Measurements from ENCODE around the gene VGLL3.

The VGLL3 gene

DNA sequence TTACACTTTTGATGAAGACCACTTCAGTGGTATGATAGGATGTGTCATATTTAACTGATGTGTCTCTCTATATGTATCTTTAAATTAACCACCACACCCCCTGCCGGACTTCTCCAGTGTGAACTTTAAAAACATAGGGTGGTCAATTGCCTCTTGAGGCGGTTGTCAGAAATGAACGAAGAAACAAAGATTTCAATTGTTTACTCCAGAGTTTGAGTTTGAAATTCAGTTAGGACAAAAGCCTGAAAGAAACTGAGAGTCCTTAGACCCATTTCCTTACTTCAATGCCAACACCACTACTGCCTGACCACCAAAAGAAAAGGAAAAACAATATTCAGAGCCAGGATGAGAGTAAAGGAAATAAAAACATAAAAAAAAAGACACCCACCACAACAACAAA is 40.2 kb downstream of the VGLL3 start:
- no peak for DNase-seq (ENCODE audit: low read depth)

DNA sequence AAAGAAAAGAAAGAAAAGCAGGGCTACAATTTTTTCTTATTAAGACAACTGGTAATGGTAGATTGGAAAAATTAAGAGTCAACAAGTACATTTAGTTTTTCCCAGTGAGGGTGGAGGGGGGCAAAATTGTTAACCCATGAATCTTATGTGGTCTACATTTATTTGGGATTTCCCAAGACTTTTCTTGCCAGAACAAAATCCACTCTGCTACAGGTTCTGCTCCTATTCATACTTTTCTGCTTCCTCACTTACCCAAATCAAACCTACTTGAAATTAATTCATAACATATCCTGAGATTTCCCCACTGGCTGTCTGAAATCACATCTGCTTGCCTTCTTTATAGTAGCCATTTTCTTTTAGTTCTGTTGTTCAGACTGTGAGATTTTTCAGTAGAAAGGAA is 41.1 kb downstream of the VGLL3 start:
- no peak for DNase-seq (ENCODE audit: low read depth)

DNA sequence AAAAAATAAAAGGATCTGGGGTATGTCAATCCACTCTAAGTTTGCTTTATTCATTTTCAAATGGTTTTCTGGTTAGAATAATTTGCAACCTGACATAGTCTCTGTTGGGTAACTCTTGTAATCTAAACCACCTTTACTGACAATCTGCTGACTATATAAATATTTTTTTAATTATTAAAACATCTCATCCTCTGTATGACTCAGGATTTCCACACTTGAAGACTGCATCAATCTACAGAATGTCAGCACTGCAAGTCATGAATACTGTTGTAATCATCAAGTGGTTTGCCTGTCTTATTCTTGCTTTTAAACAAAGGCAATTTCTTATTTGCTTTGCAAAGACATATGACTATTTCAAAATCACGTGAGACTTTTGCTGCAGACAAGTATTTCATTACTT is 42.1 kb downstream of the VGLL3 start:
- DNase-seq (ENCODE audit: low read depth): no peak

DNA sequence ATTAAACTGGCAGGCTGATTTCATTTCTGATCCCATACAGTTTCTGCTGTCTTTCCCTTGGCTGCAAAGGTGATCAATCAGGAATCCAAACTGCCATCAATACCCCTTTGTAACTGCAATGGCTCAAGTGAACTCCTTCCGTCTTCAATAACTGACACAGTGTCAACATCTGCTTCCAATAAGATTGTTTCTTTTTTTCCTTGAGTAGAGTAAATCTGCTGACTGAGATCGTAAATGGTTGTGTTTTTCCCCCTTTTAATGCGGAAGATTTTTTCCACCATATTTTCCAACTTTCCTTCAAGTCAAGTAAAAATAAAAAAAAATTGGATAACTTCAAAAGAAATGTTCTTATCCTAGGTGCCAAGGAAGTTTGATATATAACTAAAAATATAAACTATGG is 48.7 kb downstream of the VGLL3 start:
- DNase-seq (ENCODE audit: low read depth): no peak

DNA sequence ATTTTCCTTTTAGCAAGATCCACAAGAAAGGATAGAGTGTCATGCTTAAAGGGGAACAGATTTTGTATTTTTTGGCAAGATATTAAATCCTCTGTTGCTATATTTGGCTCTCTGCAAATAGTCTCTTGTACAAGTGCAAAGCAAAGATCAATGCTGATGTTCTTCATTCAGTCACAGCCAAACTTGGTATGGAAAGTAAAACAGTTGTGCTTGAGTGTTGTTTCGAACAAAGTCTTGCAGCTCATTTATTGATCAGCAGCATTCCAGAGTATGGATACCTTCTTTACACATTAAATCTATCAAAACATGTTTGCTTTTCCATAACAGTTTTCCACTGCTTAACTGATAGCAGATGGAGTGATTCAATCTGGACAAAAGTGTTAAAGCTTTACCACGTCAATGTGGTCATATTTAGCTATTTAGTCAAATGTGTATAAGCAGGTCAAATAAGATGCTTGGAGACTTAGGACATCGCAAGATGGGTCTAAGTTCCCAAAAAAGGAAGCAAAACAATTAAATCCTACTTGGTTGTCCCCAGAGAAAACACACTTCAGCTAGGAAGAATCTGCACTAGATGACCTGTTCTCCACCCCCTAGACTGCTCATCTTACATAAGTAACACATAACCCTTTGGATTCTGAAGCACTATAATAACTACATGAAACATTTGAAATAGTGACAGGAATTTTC is 52.4 kb downstream of the VGLL3 start:
- no peak for DNase-seq (ENCODE audit: low read depth)

DNA sequence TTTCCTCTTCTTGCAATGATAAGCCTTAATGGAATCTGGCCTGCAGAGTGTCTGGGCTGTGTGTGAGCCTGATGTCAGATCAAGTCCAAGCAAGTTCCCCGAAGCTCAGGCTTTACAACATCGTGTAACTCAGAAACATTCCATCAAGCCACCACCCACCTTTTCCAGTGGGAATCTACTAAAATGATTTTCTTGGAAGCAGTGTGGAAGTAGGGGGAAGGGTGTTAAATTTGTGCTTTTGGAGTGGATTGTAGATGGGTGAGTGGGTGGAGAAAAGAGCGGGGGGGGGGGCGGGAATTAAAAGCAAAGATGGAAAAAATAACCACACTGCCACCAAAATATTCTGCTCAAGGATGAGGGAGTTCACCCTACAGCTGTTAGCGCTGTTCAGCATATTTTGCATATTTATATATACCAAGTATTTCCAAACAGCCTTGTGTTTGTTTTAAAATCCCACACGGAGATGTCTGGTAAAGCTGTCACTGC is 53.6 kb downstream of the VGLL3 start:
- no peak for DNase-seq (ENCODE audit: low read depth)

DNA sequence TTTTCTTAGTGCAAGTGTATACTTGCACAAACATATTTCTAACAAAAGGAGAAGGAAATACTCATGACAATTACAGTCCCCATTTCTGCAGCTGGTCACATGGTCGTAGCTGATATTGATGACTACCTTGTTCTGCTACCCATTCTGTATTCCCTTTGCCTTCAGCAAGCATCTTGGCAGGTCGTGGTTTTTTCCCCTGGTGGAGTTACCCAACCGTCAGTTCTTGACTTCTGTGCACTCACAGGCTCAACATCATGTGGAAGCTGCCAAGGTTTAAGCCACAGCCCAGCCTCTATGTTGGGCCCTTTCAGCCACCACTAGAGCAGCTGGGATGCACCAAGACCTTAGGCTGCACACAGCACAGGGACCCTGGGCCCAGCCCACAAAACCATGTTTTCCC is 56.1 kb downstream of the VGLL3 start:
- DNase-seq (ENCODE audit: low read depth): no peak

DNA sequence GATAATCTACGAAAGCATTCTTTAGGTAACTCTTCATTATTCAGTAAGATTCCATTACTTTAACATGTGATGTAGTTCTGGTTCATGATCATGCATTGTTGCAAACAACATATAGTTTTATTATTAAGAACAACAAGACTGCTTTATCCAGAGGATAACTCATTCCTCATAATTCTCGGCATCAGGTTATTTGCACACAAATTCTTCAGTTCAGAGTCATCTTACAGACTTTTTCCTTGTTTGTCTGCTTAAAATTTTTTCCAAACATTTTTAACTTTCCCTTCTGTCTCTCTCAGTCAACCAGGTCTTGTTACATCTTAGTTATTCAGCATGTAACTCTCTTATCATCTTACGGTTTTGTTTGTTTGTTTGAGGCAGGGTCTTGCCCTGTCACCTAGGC is 60.1 kb downstream of the VGLL3 start:
- DNase-seq (ENCODE audit: low read depth): no peak

DNA sequence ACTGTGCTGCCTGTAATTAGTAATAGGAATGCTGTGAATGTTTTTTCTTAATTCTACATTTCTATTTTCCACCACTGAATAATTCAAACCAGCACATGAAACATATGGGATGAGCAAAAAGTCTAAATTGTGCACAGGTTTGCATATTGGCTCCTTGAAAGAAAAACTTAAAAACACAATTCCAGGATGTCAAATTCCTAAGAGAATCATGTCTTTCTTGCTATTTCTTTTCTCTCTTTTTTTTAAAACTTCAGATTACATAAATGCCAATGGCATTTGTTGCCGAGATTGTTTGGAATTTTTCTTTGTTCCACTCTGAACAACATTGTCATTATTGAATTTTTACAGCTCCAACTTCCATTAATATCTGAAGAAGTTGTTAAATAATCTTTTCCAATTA is 60.8 kb downstream of the VGLL3 start:
- no peak for DNase-seq (ENCODE audit: low read depth)

DNA sequence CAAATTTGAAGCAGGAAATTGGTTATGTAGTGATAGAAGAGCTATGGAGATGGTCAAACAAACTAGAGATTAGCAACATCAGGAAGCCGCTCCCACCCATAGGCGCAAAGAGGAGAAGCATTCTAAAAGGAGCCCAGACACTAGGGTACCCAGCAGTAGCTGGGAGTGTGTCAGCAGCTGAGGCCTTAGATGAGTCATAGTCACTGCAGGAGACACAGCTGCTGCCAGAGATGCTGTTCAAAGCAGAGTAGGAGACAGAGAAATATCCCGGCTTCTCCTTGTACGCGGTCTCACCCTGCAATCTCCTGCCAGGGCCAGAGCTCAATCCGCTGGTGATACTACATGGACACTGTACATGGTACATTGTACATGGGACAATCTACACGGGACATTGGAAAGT is 61.9 kb downstream of the VGLL3 start:
- DNase-seq (ENCODE audit: low read depth): no peak

DNA sequence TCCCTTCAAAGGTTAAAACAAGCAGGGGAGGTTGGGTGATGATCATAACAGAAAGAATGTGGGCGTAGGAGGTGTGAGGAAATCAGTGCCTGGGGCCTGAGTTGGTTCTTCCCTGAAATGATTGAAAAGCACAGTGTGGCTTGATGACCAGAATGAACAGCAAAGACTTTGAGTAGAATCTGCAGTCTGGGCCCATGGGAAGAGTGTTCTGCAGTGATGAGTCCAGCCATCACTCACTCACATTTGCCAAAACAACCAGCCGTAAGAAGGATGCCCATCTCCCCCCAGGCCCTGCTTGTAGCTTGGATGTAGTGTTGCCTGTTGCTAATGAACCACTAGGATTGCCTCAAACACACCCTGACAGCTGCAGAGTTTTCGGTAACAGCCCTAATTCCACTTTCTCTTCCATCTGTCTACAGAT is 67.9 kb downstream of the VGLL3 start:
- DNase-seq (ENCODE audit: low read depth): no peak

DNA sequence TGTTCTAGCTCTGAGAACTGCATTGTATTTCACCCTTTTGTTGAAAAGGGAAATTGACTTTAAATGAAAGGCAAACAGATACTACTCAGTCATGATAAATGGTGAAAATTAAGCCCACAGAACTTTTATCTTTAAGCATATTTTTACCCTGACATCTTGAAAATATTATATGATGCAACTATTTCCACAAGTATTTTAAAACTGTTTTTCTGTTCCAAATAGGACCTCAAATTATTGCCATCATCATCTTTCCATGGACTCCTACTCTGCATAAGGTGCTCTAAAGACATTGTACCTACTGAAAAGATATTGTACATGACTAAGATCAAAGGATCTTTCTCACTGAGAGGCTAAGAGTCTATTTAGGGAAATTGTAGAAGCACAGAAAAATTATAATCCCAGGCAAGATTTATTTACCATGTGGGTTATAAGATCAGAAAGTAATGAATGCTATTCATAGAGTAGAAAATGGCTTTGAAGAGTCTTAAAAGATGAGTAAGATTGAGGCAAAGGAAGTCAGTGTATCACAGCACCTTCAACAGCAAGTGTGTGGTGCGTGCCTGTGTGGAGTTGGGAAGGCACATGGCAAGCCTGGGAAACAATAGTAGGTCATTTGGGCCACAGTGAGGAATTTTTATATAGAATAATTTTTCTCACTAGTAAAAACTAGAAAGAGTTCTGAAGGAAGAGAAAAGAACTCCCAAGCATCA is 68.8 kb downstream of the VGLL3 start:
- DNase-seq (ENCODE audit: low read depth): no peak

DNA sequence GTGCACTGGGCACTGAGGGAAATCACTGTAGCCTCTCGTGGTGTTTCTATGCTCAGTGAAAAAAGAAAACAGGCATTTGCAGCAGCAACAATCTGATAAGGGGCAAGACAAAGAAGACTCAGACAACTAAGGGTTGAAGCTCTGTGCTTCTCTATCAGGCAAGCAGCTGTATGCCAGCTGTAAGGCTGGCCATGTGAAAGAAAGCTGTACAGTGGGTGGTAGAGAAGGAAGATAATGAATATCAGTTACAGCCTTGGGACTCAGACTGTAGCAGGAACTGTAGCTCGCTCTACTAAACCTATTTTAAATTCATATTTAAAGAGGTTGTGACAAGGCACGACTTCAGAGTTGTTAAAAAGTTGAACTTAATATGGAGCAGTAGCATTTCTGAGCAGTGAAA is 76.3 kb downstream of the VGLL3 start:
- no peak for DNase-seq (ENCODE audit: low read depth)

DNA sequence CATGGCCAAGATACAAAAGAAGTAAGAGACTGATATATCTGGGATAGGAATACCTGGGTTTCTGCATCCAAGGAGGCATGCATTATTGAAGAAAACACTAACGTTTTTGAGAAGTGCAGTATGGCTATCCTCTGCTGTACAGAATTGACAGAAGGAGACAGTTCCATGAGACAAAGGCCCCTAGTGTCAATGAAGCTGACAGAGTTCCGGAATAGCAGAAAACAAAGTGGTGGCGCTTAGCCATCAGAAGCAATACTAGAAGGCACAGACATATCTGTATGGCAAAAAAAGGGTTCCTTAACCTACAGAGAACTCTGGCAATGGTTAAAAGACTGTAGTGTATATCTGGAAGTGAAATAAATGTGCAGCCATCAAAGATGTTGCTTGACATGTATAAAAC is 77.8 kb downstream of the VGLL3 start:
- DNase-seq (ENCODE audit: low read depth): no peak

DNA sequence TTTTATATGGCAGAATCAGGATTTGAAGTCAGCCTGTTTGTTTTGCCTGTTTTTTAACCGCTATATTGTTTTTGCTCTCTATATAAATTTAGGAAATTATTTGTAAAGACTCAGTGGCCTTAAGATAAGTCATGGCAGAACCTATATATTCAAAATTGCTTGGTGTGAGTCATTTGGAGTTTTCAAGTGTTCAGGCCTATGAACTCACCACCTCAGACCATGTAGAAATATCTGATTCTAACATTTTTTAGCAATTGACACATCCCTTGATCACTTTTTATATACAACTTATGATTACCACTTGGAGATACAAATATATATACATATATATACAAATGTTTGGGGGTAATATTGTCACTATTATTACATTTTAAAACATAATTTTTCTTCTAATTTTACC is 95.7 kb downstream of the VGLL3 start:
- no peak for DNase-seq (ENCODE audit: low read depth)

DNA sequence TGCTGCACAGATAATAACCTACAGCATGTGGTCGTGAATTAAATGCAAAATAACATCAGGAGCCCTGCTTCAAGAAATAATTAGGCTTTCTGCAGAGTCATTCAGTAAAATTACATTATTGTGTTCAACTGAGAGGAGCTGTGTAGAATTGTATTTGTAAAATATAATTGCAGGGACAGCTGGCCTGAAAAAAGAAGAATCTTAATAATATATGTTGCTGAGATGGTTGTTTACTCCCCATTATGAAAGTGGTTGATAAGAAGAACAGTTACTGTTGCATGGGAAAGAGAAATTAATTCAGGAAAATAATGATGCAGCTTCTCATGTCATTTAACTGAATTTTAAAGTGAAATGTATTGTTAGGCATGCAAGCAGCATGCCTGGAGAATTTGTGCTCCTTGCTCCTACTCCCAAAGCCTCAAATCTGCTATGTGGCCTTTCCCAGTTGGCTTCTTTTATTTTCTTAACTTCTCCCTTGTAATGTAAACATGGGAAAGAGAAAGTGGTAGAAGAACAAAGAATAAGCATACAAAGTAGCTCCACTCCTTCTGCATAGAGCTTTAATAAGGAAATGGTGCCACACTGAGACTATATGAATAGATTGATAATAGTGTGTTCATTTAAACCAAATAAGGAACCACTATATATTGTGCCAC is 100.1 kb downstream of the VGLL3 start:
- DNase-seq (ENCODE audit: low read depth): no peak

Data from activated T-cell treated with anti-CD3 and anti-CD28 coated beads for 24 hours (primary cell).